ENCODE data around the gene KRT3. TPM values are rescaled to one million over a fixed set of nuclear protein-coding genes. Genes with fewer than 3 reads are reported as not detected.

Gene KRT3
- not detected in 2 replicates for total RNA-seq
- polyA plus RNA-seq (2012), result not detected

- no peak for DNase-seq (ENCODE audit: low read depth)
Observed at GRCh38 chr12:52795694-52796428, at the start of gene KRT3. Gene KRT3 (minus strand): TSS chr12:52796117. CDS start chr12:52796042, 75 bp downstream.

DNA sequence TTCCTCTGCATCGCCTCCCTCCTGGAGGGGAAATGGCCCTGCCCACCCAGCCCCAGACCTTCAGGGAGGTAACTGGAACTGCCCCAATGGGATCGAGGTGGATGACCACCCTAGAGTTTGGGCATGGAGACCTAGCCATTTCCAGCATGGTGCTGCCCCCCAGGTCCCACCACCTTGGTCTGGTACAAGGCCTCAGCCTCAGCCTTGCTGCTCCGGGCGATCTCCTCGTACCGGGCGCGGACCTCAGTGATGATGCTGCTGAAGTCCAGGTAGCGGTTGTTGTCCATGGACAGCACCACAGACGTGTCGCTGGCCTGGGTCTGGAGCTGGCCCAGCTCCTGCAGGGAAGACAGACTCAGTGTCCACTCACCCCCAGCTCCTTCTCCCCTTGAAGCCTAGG, 48.5 kb upstream of the KRT3 start:
- no peak for DNase-seq (ENCODE audit: low read depth)

- DNase-seq (ENCODE audit: low read depth), result no peak
Observed at GRCh38 chr12:52839436-52840105, 43.7 kb upstream of the KRT3 start.

GRCh38 chr12:52838609-52839435, 42.9 kb upstream of the KRT3 start:
- DNase-seq (ENCODE audit: low read depth), result no peak

- DNase-seq (ENCODE audit: low read depth), result peak; percentile 16
Observed at GRCh38 chr12:52837781-52838608, 42.1 kb upstream of the KRT3 start.

- DNase-seq (ENCODE audit: low read depth), result peak; percentile 70
Observed at GRCh38 chr12:52837413-52837741, 41.5 kb upstream of the KRT3 start.

GRCh38 chr12:52836491-52837412, 40.8 kb upstream of the KRT3 start:
- DNase-seq (ENCODE audit: low read depth), result no peak

- no peak for DNase-seq (ENCODE audit: low read depth)
Observed at GRCh38 chr12:52836042-52836466, 40.1 kb upstream of the KRT3 start.

DNA sequence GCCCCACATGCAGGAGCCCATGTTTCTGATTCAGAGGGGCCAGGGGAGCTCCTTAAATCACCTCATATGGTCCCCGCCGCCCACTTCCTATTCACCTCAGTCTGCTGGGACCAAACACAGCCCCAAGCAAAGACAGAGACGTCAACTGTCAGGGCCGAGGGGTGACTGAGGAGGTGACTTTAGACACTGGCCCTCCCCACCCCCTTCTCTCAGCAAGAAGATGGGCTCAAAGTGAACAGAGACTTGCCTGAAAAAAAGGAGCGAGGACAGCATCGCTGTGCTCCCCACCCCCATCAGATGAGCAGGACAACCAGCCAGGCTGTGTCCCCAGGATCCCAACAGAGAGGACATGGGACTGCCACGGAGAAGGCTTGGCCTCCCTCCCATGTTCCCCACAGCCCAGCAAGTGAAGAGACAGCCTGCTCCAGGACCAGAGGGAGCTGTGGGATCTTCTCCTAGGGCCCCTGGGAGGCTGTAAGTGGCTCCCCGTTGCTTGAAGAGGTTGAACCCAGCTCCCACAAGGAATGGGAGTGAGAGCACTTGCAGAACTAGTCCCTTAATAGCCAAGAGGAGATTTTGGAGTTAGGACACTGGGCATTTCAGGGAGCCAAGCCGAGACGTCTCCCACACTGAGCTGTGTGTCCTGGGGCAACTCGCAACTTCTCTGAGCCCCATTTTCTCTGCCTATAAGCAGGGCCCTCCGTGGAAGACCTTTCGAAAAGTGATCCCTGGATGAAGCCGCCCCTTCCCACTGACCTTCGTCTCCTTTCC, 39.5 kb upstream of the KRT3 start:
- no peak for DNase-seq (ENCODE audit: low read depth)

- no peak for DNase-seq (ENCODE audit: low read depth)
Observed at GRCh38 chr12:52834727-52835001, 38.7 kb upstream of the KRT3 start.

DNA sequence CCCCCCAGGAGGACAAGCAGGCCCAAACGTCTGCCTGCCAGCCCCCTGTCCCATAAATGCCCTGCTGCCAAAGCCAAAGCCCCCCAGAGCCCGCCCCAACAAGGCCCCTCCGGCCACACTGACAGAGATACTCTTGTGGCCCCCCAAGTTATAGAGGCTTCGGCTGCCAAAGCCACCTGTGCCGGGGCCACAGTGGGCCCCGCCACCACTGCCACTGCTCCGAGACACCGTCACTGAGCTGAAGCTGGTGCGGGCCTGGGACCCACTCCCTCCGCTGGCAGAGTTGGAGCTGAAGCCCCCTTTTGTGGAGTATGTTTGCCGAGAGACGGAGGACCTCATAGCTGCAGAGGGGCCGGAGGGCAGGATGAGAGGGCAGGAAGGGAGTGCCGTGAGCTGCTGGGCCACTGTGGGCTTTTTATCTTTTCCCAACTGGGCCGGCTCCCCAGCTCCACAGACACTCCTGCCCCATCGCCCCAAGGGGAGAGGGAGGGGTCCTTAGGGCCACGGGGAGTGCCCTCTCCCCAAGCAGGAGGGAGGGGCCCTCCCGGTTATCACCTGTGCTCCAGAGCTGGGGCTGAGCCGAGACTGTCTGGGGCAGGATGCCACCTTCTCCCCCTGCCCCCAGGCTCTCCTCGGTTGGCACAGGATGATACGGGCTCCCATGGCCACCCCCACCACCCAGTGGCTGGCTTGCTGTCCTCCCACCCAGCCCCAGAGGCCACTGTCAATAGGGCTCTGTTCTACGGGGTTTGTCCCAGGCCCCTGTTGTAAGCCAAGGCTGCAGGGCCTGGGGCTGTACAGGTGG, 38.2 kb upstream of the KRT3 start, which contains the start of gene KRT79:
Gene KRT79 (minus strand): TSS at position 390 of the 805 bp plus-strand sequence. CDS start 51 bp downstream, at position 339.
- DNase-seq (ENCODE audit: low read depth), result no peak

- DNase-seq (ENCODE audit: low read depth), result no peak
Observed at GRCh38 chr12:52832985-52833905, 37.3 kb upstream of the KRT3 start.

GRCh38 chr12:52832451-52832850, 36.5 kb upstream of the KRT3 start:
- DNase-seq (ENCODE audit: low read depth), result no peak

DNA sequence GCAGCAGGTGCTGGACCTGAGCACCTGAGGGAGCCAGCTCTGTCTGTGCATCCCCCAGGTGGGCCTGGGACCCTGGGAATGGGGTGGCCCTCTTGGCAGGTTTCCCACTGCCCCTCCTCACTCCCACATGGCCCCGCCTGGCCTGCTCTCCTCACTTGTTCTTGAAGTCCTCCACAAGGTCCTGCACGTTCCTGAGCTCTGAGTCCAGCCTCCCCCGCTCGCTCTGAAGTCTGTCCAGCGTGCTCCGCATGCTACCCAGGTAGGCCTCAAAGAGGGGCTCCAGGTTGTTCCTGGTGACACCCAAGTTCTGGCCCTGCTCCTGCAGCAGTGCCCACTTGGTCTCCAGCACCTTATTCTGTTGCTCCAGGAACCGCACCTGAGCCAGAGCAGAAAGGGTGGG, 35.3 kb upstream of the KRT3 start:
- DNase-seq (ENCODE audit: low read depth), result no peak

- DNase-seq (ENCODE audit: low read depth), result no peak
Observed at GRCh38 chr12:52829986-52830770, 34.3 kb upstream of the KRT3 start.

GRCh38 chr12:52828591-52829021, 32.7 kb upstream of the KRT3 start:
- no peak for DNase-seq (ENCODE audit: low read depth)

- no peak for DNase-seq (ENCODE audit: low read depth)
Observed at GRCh38 chr12:52828156-52828555, 32.2 kb upstream of the KRT3 start.

All from myocyte (in vitro differentiated cells).